Fibroblast of villous mesenchyme (primary cell): ENCODE data around the gene ADCY9. TPM values are rescaled to one million over a fixed set of nuclear protein-coding genes. Genes with fewer than 3 reads are reported as not detected.

ENCODE experiments used
- DNase-seq: peaks from one replicate; pipeline ENCODE4 v3.0.0-alpha.2; 2010; ENCODE audit warnings: low read depth
- H3K4me3 ChIP-seq: 2 replicates; pipeline ENCODE4 v1.5.1; 2011; ENCODE audit warnings: low read depth, mild to moderate bottlenecking, low read length
- CTCF ChIP-seq: IDR thresholded peaks from 2 replicates; pipeline ENCODE4 v1.5.1; 2012; ENCODE audit warnings: low read depth, mild to moderate bottlenecking, low read length; ENCODE audit not compliant: insufficient read depth
- total RNA-seq: library from RNA; depleted of rRNA; stranded (reverse); fragments of >200 nt; gene quantifications from 2 replicates; pipeline ENCODE4 v1.2.3, GENCODE V29; 2012

Gene ADCY9
- total RNA-seq, 1 donor: 38.0 TPM

- DNase-seq: no peak
- TF ChIP-seq CTCF: no peak
- H3K4me3 ChIP-seq: peak overlapping the region; percentile 67
These were observed 2.6 kb downstream of the ADCY9 start for GRCh38 chr16:4113358-4114256.

- TF ChIP-seq CTCF: no peak
- peak; percentile 63 for DNase-seq
- peak overlapping the region; percentile 67 for H3K4me3 ChIP-seq
These were observed 4.2 kb downstream of the ADCY9 start for GRCh38 chr16:4111748-4112696.

GRCh38 chr16:4110680-4111079, 5.6 kb downstream of the ADCY9 start:
- peak overlapping the region; percentile 67 for H3K4me3 ChIP-seq
- no peak for TF ChIP-seq CTCF
- DNase-seq: no peak

- DNase-seq: no peak
- no peak overlapping the region for H3K4me3 ChIP-seq
- no peak for TF ChIP-seq CTCF
These were observed 6.2 kb downstream of the ADCY9 start for GRCh38 chr16:4110065-4110464.

GRCh38 chr16:4109250-4109736, 6.9 kb downstream of the ADCY9 start:
- no peak for TF ChIP-seq CTCF
- no peak for DNase-seq
- H3K4me3 ChIP-seq: no peak overlapping the region

GRCh38 chr16:4106516-4106915, 9.7 kb downstream of the ADCY9 start:
- H3K4me3 ChIP-seq: no peak overlapping the region
- TF ChIP-seq CTCF: no peak
- DNase-seq: no peak
